ENCODE measurements around the gene IGSF9.

GRCh38 chr1:159951016-159951415 lies 5.6 kb upstream of the IGSF9 start:
- TF ChIP-seq CTCF (conservative IDR thresholded peaks at IDR 0.05; ENCODE audit: low read depth, low read length) (no peak), EZH2 (IDR thresholded peaks at IDR 0.05; ENCODE audit: low read length, unreplicated experiment) (no peak), EZH2phosphoT487 (IDR thresholded peaks at IDR 0.05; ENCODE audit: borderline replicate concordance, low read length) (no peak)

All from PC-3 (cell line).